GM12878 (cell line): ENCODE data around the gene SLC25A20. TPM values are rescaled to one million over a fixed set of nuclear protein-coding genes. Genes with fewer than 3 reads are reported as not detected.

Experiments
- ATAC-seq: fragments of 200-7000 bp; cut with Tn5 transposase; 3 replicates; pipeline ENCODE4 v1.9.1; 2020; ENCODE audit warnings: mild to moderate bottlenecking, moderate library complexity
- BruUV-seq: library from RNA; stranded (reverse); fragments of 400-500 nt; replicated peaks from 2 replicates; lab custom pipeline; 2021; lab: Mats Ljungman, UMichigan
- CTCF ChIA-PET: fragments of 300-600 bp; sonication (Branson Sonifier 250); formaldehyde crosslinking; extraction: SDS; loops from one replicate; lab custom pipeline; 2021; ENCODE audit warnings: inconsistent platforms; lab: Yijun Ruan, JAX
- POLR2A ChIA-PET: fragments of 350-600 bp; formaldehyde crosslinking; extraction: SDS; loops from one replicate; lab custom pipeline; 2021; ENCODE audit warnings: inconsistent platforms; lab: Charles Lee
- RAD21 ChIA-PET: fragments of 300-600 bp; sonication (Branson Sonifier 250); formaldehyde crosslinking; loops from one replicate; lab custom pipeline; 2023; ENCODE audit warnings: antibody characterized with exemption; ENCODE audit not compliant: unreplicated experiment; lab: Charles Lee
- SMC1A ChIA-PET: fragments of 300-600 bp; sonication (Branson Sonifier 250); formaldehyde crosslinking; loops from one replicate; lab custom pipeline; 2023; ENCODE audit not compliant: unreplicated experiment, uncharacterized antibody; lab: Charles Lee
- DNase-seq: peaks from one replicate; pipeline ENCODE4 v3.0.0-alpha.2; 2011; ENCODE audit warnings: low read depth, low spot score
- FAIRE-seq: peaks from 3 replicates; lab custom pipeline; 2011; peaks lifted over from hg19 to GRCh38; lab: Jason Lieb, UNC
- H2AFZ ChIP-seq: 2 replicates; pipeline ENCODE4 v1.6.0; 2011; ENCODE audit warnings: low read depth, low read length, control low read depth; ENCODE audit not compliant: control insufficient read depth
- H3K27ac ChIP-seq: 2 replicates; pipeline ENCODE4 v1.5.1; 2011; ENCODE audit warnings: control low read depth; ENCODE audit not compliant: control insufficient read depth, insufficient read depth
- H3K27me3 ChIP-seq, 2 experiments: replicated peaks in 1 of 2; 2 replicates each; pipeline versions ENCODE4 v1.6.0 to v1.6.1; 2011; ENCODE audit warnings: low read length in 1 of 2; ENCODE audit not compliant: control insufficient read depth in 2 of 2, insufficient read depth in 2 of 2
- H3K36me3 ChIP-seq, 2 experiments: 2 replicates each; pipeline ENCODE4 v1.5.1; 2011; ENCODE audit warnings: low read length in 1 of 2; ENCODE audit not compliant: control insufficient read depth in 2 of 2, insufficient read depth in 2 of 2
- H3K4me1 ChIP-seq: 2 replicates; pipeline ENCODE4 v1.6.1; 2011; ENCODE audit warnings: mild to moderate bottlenecking, low read length, moderate library complexity, mixed read lengths; ENCODE audit not compliant: control insufficient read depth, insufficient read depth
- H3K4me2 ChIP-seq: 2 replicates; pipeline ENCODE4 v1.6.0; 2011; ENCODE audit warnings: control low read depth; ENCODE audit not compliant: control insufficient read depth, insufficient read depth
- H3K4me3 ChIP-seq: fragments of 200-600 bp; sonication (generic); 2 replicates; pipeline ENCODE4 v1.5.1; 2016
- H3K79me2 ChIP-seq: 2 replicates; pipeline ENCODE4 v1.6.0; 2011; ENCODE audit warnings: low read length; ENCODE audit not compliant: control insufficient read depth, insufficient read depth
- H3K9ac ChIP-seq: 2 replicates; pipeline ENCODE4 v1.8.0; 2011; ENCODE audit warnings: low read length, control low read depth, mixed read lengths; ENCODE audit not compliant: control insufficient read depth, insufficient read depth
- H3K9me3 ChIP-seq: replicated peaks from 3 replicates; pipeline ENCODE4 v1.5.1; 2011; ENCODE audit warnings: mild to moderate bottlenecking, low read length; ENCODE audit not compliant: control insufficient read depth, insufficient read depth
- H4K20me1 ChIP-seq: 2 replicates; pipeline ENCODE4 v1.6.0; 2011; ENCODE audit not compliant: control insufficient read depth, insufficient read depth
- CBX3 ChIP-seq: fragments of 200-600 bp; sonication (generic); IDR thresholded peaks from 2 replicates; pipeline ENCODE4 v1.6.1; 2016; ENCODE audit warnings: low read depth, borderline replicate concordance
- CREM ChIP-seq: IDR thresholded peaks from 2 replicates; pipeline ENCODE4 v1.6.1; 2014; ENCODE audit warnings: antibody characterized with exemption, low read depth
- RAD21 ChIP-seq: IDR thresholded peaks from 2 replicates; pipeline ENCODE4 v1.6.1; 2011; ENCODE audit warnings: mild to moderate bottlenecking, low read depth, low read length, moderate library complexity; ENCODE audit not compliant: insufficient read depth
- RUNX3 ChIP-seq: IDR thresholded peaks from 2 replicates; pipeline ENCODE4 v1.6.1; 2012; ENCODE audit warnings: low read length, inconsistent platforms
- WGBS: methylation state at CpG from one replicate; pipeline ENCODE4 v1.1.6; 2016; ENCODE audit warnings: low lambda C conversion rate; ENCODE audit not compliant: insufficient replicate concordance, insufficient coverage; ENCODE audit errors: missing lambda C conversion rate; 5-methylcytosine and 5-hydroxymethylcytosine counted together
- in situ Hi-C: fragments of 300-500 bp; cut with MboI; formaldehyde crosslinking; loops from 9 replicates; pipeline ENCODE4 v1.14.3; 2018; ENCODE audit warnings: mixed read lengths
- intact Hi-C: fragments of 100-400 bp; cut with micrococcal nuclease; formaldehyde crosslinking; loops from one replicate; pipeline ENCODE4 v1.14.2; 2022; ENCODE audit not compliant: unreplicated experiment
- polyA plus RNA-seq, 11 experiments: library from polyadenylated mRNA; depleted of rRNA in 4 of 11; unstranded in 6 of 11; stranded (reverse) in 5 of 11; fragments of >200 nt; fragmentation: Nextera tagmentation in 4 of 11; fragmentation: Illumina TruSeq in 1 of 11; extraction: Ambion mirVana in 4 of 11; extraction: Trizol in 1 of 11; gene quantifications; 1 replicate in 1 of 11; 2 replicates in 10 of 11; pipeline versions ENCODE4 v1.2.1 to v1.2.3, GENCODE V29; 2011 to 2016; ENCODE audit warnings: inconsistent platforms in 2 of 11, missing spikeins in 2 of 11, low read depth in 1 of 11
- total RNA-seq, 4 experiments: library from RNA; depleted of rRNA in 3 of 4; stranded (reverse); fragments of >200 nt in 3 of 4; fragmentation: Illumina TruSeq in 1 of 4; extraction: Trizol in 1 of 4; gene quantifications; 2 replicates each; pipeline versions ENCODE4 v1.2.1 to v1.2.3, GENCODE V29; 2013 to 2021

Gene SLC25A20
- total and polyA plus RNA-seq, 10 of the 15 experiments (the other 5 are each of a cell fraction or from before 2014, with no cell fraction given), result 12.9 to 38.6 (median 22.1) TPM

DNA sequence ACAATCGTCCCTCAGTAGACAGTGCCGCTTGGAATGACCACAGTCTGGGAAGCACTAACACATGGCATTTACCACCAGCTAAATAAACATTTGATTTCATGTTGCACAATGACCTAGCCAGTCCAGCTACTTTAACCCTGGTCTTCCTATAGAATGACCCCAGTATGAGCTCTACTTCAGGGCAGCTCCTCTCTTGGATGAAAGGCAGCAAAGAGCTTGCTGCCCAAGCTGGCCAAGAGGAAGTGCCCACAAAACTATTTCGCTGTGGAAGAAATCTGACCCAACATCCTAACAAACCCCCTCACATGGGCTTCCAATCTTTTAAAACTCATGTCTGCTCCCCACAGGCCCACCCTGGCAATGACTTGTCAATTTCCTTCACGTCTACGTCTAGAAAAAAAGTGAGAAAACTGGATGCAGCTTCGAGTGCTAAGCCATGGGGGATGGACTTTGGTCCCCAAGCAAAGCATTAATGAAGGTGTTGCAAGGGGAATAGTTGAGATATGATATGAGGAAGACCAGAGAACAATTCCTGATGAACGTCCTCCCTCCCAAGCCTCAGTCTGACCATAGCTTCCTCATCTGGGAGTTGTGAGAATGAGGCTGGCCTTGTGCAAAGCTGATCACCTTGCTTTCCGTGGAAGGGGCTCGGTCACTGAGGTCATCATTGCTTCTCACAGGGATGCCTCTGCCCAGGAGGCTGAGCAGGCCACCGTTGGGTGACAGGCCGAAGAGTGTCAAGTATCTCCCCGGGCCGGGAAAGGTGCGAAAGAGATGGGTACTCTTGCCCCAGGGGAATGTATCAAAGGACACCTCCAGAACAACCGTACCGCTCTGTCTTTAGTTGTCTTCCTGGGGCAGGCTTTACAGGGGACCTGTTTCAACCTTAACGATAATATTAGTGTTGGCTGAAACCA, 964 bp downstream of the SLC25A20 start:
- no TSS peak for BruUV-seq
- H3K9ac ChIP-seq, result peak overlapping the region; percentile 70
- TF ChIP-seq CBX3 (no peak), RAD21 (0 out of 2 replicates have a peak, but pooled peaks have one; percentile 15)
- DNase-seq, result no peak
- no peak for FAIRE-seq
- peak overlapping the region; percentile 97 for H3K4me2 ChIP-seq
- H3K79me2 ChIP-seq, result peaks cover 2% of the 10 kb centered on the region
- H2AFZ ChIP-seq, result peak overlapping the region; percentile 92
- intact Hi-C loops (loop anchor here (2.0 to 5.0 kb wide), 2 partner anchors 21 to 50 kb away; partner anchors contain the start of genes ARIH2 and PRKAR2A), in situ Hi-C loops (no loop called here)
- H3K4me1 ChIP-seq, result peaks cover 18% of the 10 kb centered on the region
- peak; percentile 24 for ATAC-seq
- H3K27ac ChIP-seq, result peak overlapping the region; percentile 66
- H3K4me3 ChIP-seq, result peak overlapping the region; percentile 75
- H3K9me3 ChIP-seq, result no peaks in the 10 kb centered on the region
- 15% methylated on average over 17 of the region's 17 CpGs for WGBS
- no peaks in the 10 kb centered on the region for H3K27me3 ChIP-seq
- H3K36me3 ChIP-seq, result no peaks in the 10 kb centered on the region
- ChIA-PET RAD21 (interaction anchor here (0.5 to 2.0 kb wide), 15 partner anchors 17 to 181 kb away, joined by 3 to 14 read pairs (median 4); partner anchors contain the start of genes ARIH2, IP6K2 and WDR6), CTCF (interaction anchor here (0.5 to 3.2 kb wide), 19 partner anchors 10 to 739 kb away, joined by 3 to 12 read pairs (median 3); partner anchors contain the start of genes ARIH2 and WDR6), POLR2A (interaction anchor here (0.6 to 2.1 kb wide), 9 partner anchors 19 to 909 kb away, joined by 3 to 20 read pairs (median 4); partner anchors contain the start of gene ARIH2), SMC1A (interaction anchor here (0.9 to 3.0 kb wide), 14 partner anchors 18 to 158 kb away, joined by 3 to 14 read pairs (median 3); partner anchors contain the start of gene ARIH2)
- no peaks in the 10 kb centered on the region for H4K20me1 ChIP-seq

DNA sequence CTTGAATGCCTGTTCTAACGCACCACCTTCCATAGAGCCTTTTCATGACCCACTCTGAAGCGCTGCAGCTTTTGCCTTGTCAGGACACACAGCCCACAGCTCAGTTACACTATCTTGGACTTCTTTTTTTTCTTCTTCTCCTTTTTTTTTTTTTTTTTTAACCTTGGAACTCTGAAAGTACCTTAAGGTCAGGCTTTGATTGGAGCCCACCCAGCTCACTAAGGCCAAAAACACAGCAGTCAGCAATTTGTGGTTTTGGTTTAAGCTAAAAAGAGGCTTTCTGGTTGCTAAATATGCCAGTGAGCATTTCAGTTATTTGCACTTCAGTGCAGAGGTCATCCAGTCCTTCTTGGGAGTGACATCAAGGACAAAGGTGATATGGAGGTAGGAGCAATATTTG, 1.7 kb downstream of the SLC25A20 start:
- Histone ChIP-seq H3K9ac (no peak overlapping the region; the same call in 1 of the 2 replicates), H2AFZ (no peak overlapping the region), H3K27me3 (no peaks in the 10 kb centered on the region), H3K4me3 (no peak overlapping the region), H3K36me3 (no peaks in the 10 kb centered on the region), H3K79me2 (peaks cover 2% of the 10 kb centered on the region), H3K9me3 (no peaks in the 10 kb centered on the region), H3K4me2 (no peak overlapping the region; the same call in 1 of the 2 replicates), H3K4me1 (peaks cover 18% of the 10 kb centered on the region), H3K27ac (no peak overlapping the region), H4K20me1 (no peaks in the 10 kb centered on the region)
- no peak for DNase-seq
- 100% methylated on average over 2 of the region's 2 CpGs for WGBS
- intact Hi-C loops, result loop anchor here (5.0 kb wide), 1 partner anchor 50 kb away; the partner anchor contains the start of gene PRKAR2A
- no TSS peak for BruUV-seq
- peak; percentile 63 for TF ChIP-seq RUNX3
- no peak for TF ChIP-seq CREM
- no peak for FAIRE-seq
- RAD21 ChIA-PET, result interaction anchor here (0.8 to 1.7 kb wide), 7 partner anchors 16 to 157 kb away, joined by 3 to 6 read pairs (median 4); partner anchors contain the start of genes ARIH2 and PRKAR2A
- in situ Hi-C loops, result no loop called here
- CTCF ChIA-PET, result interaction anchor here (0.5 to 3.2 kb wide), 10 partner anchors 10 to 738 kb away, joined by 3 to 12 read pairs (median 4); partner anchors contain the start of genes ARIH2 and WDR6
- POLR2A ChIA-PET, result interaction anchor here (0.6 to 1.9 kb wide), 10 partner anchors 9 to 909 kb away, joined by 3 to 5 read pairs (median 4); partner anchors contain the start of gene PRKAR2A
- SMC1A ChIA-PET, result interaction anchor here (1.0 to 3.0 kb wide), 10 partner anchors 10 to 85 kb away, joined by 3 to 14 read pairs (median 3); partner anchors contain the start of gene ARIH2
- no peak for ATAC-seq
